Measurements from ENCODE around the gene TNNT2. TPM values are rescaled to one million over a fixed set of nuclear protein-coding genes. Genes with fewer than 3 reads are reported as not detected.

Gene TNNT2
- total and polyA plus RNA-seq, 2 of the 8 experiments (the other 6 are each of a cell fraction or from before 2014, with no cell fraction given): 3.1 to 21.0 TPM

DNA sequence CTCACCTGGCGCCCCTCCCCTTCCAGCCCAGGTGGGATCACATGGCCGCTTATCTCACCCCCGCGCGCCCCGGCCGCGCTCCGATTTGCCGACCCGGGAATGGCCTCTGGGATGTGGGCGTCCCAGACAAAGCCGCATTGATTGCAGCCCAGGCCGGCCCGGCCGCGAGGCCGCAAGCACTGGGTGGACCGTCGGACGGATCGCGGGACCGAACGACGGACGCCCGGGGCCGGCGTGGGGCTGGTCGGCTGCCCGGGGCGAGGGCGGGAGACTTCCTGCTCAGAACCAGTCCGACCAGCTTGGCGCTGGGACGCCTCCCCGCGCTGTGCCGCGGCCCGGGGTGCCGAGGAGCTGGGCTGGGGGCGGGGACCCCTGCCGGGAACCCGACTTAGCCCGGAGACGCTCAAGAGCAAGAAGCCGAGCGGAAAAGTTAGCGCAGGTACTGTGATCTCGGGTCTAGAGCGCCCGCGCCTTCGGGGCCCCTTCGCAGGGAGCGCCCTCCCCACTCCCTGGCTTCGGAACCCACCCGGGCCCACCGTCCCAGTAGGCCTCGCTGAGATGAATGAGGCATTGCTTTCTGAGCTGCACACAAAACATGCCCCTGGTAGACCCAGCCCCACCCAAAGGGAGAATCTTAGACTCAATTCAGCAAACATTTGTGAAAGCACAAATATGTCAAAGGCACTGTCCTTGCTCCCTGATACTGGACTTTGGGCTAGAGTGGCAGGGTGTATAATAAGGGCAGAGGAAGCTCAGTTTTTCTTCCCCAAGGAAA is 22.1 kb upstream of the TNNT2 start:
- peak overlapping the region; percentile 90 for H4K8ac ChIP-seq (ENCODE audit: extremely low read depth, insufficient read depth, low read length)
- H3K9me3 ChIP-seq (ENCODE audit: insufficient read depth in 2 of 2, low read depth in 1 of 2, low read length in 1 of 2): no peaks in the 10 kb centered on the region
- H3K9ac ChIP-seq (replicated peaks in 1 of 4; ENCODE audit: extremely low read depth in 1 of 4, low read depth in 3 of 4, low read length in 3 of 4): peak overlapping the region; percentile 51 to 74 (median 64)
- peaks cover 0 to 12% (median 2%) of the 10 kb centered on the region in 4 experiments; a peak in 5 of 7 replicates for H3K27me3 ChIP-seq (replicated peaks in 1 of 4; ENCODE audit: control insufficient read depth in 3 of 4, extremely low read depth in 1 of 4, insufficient read depth in 3 of 4, low read length in 3 of 4)
- peak; percentile 13 to 85 for DNase-seq (ENCODE audit: low read depth in 1 of 2, low spot score in 2 of 2)
- H3K27ac ChIP-seq (ENCODE audit: low read depth, low read length): no peak overlapping the region
- peak overlapping the region; percentile 55 for H3K18ac ChIP-seq (ENCODE audit: extremely low read depth, low read length)
- no peak overlapping the region for H2AK5ac ChIP-seq (ENCODE audit: low read depth, low read length)
- peak overlapping the region; percentile 51 to 74 (median 60) for H3K4me3 ChIP-seq (ENCODE audit: extremely low read depth in 1 of 4, insufficient read depth in 2 of 4, low read depth in 3 of 4, low read length in 4 of 4)
- no peak overlapping the region for H3K14ac ChIP-seq (ENCODE audit: insufficient read length)
- peak overlapping the region; percentile 34 for H4K5ac ChIP-seq (ENCODE audit: insufficient read length, low read depth, low read length)
- CTCF ChIA-PET (ENCODE audit: partially characterized antibody): interaction anchor here (0.8 to 14.7 kb wide), 11 partner anchors 10 to 146 kb away, joined by 3 to 371 read pairs (median 4); partner anchors contain the start of gene TNNT2
- H2BK15ac ChIP-seq (ENCODE audit: low read length): 0 out of 2 replicates have a peak overlapping the region, but pooled peaks have one; percentile 48
- peaks cover 0 to 3% of the 10 kb centered on the region in 2 experiments; a peak in 1 of 4 replicates for H3K79me2 ChIP-seq (ENCODE audit: control insufficient read depth in 1 of 2, insufficient read depth in 2 of 2, low read length in 2 of 2)
- no peak overlapping the region for H3K23ac ChIP-seq (ENCODE audit: insufficient read length)
- POLR2A ChIA-PET (ENCODE audit: partially characterized antibody): interaction anchor here (0.6 to 2.2 kb wide), 14 partner anchors 9 to 394 kb away, joined by 3 to 13 read pairs (median 4); partner anchors contain the start of gene PHLDA3
- H2BK20ac ChIP-seq (ENCODE audit: low read length): no peak overlapping the region
- no peak overlapping the region for H3K56ac ChIP-seq (replicated peaks; ENCODE audit: insufficient read length, low read depth, low read length)
- no peak for FAIRE-seq
- peak overlapping the region; percentile 74 to 80 for H3K4me2 ChIP-seq (ENCODE audit: insufficient read depth in 1 of 2, low read depth in 2 of 2, low read length in 2 of 2)
- peak overlapping the region; percentile 75; the same call in 1 of the 2 replicates for H2BK5ac ChIP-seq (ENCODE audit: low read depth, low read length)
- peaks cover 3 to 24% (median 16%) of the 10 kb centered on the region in 4 experiments for H3K4me1 ChIP-seq (replicated peaks in 1 of 4; ENCODE audit: control insufficient read depth in 3 of 4, insufficient read depth in 4 of 4, low read length in 3 of 4)
- H3K79me1 ChIP-seq (ENCODE audit: low read depth, low read length): peaks cover 2% of the 10 kb centered on the region
- H3K23me2 ChIP-seq (ENCODE audit: low read depth, low read length): peaks cover 5% of the 10 kb centered on the region; the same call in 1 of the 2 replicates
- H3K36me3 ChIP-seq (ENCODE audit: control insufficient read depth in 2 of 4, insufficient read depth in 4 of 4, low read length in 3 of 4): no peaks in the 10 kb centered on the region
- H4K91ac ChIP-seq (replicated peaks; ENCODE audit: insufficient read length, low read length): peak overlapping the region; percentile 38
- peak overlapping the region; percentile 42; the same call in 1 of the 2 replicates for H2AFZ ChIP-seq (ENCODE audit: low read length)
- no peak overlapping the region for H2BK12ac ChIP-seq (ENCODE audit: low read depth, low read length)
- no peak overlapping the region for H2BK120ac ChIP-seq (replicated peaks; ENCODE audit: low read depth, low read length)
- peak overlapping the region; percentile 30 for H3K4ac ChIP-seq (replicated peaks; ENCODE audit: insufficient read length, low read depth, low read length)
- peaks cover 0 to 3% of the 10 kb centered on the region in 2 experiments for H4K20me1 ChIP-seq (replicated peaks in 1 of 2; ENCODE audit: control insufficient read depth in 1 of 2, insufficient read depth in 2 of 2, low read length in 2 of 2)
- WGBS, 2 experiments (ENCODE audit: extremely low coverage in 1 of 2, insufficient coverage in 1 of 2, insufficient read length in 1 of 2, insufficient replicate concordance in 2 of 2, low coverage in 1 of 2, low lambda C conversion rate in 2 of 2, missing lambda C conversion rate in 1 of 2): 3% methylated on average over 41 of the region's 62 CpGs; no CpG with 5 or more reads in 1 of the 2 experiments
- TF ChIP-seq RNF2 (IDR thresholded peaks at IDR 0.05; ENCODE audit: borderline replicate concordance, low read depth, low read length, missing control alignments, poor library complexity, severe bottlenecking): no peak

All from H1 (cell line).